Esophagus muscularis mucosa (tissue), 4 donors: ENCODE data around the gene ASB1.

ENCODE experiments used
- CTCF ChIP-seq, 3 experiments: fragments of 200-600 bp in 2 of 3; fragments of 450-650 bp in 1 of 3; sonication (generic) in 2 of 3; IDR thresholded peaks; one replicate each; pipeline ENCODE4 v1.5.1; 2017 to 2019; ENCODE audit warnings: antibody characterized with exemption in 3 of 3, mild to moderate bottlenecking in 2 of 3, moderate library complexity in 1 of 3
- EP300 ChIP-seq: sonication (generic); formaldehyde crosslinking; IDR thresholded peaks from one replicate; pipeline ENCODE4 v1.6.1; 2017; ENCODE audit warnings: antibody characterized with exemption
- POLR2A ChIP-seq: fragments of 450-650 bp; IDR thresholded peaks from one replicate; pipeline ENCODE4 v1.6.1; 2017; ENCODE audit warnings: antibody characterized with exemption, moderate library complexity, mild to moderate bottlenecking, low read depth
- POLR2AphosphoS5 ChIP-seq, 2 donors: sonication (generic); formaldehyde crosslinking; IDR thresholded peaks; one replicate each; pipeline ENCODE4 v1.6.1; 2017; ENCODE audit warnings: antibody characterized with exemption in 2 of 2

- TF ChIP-seq POLR2A: no peak
- TF ChIP-seq CTCF (IDR thresholded peaks at IDR 0.05): no peak
- TF ChIP-seq POLR2AphosphoS5 (IDR thresholded peaks at IDR 0.05): no peak
- no peak for TF ChIP-seq EP300
Observed at GRCh38 chr2:238412067-238412767, 14.5 kb upstream of the ASB1 start.
